Stomach (tissue), 4 donors: ENCODE data around the gene COG8.

Experiments
- EP300 ChIP-seq: sonication (generic); formaldehyde crosslinking; IDR thresholded peaks from one replicate; pipeline ENCODE4 v1.6.1; 2017; ENCODE audit warnings: antibody characterized with exemption
- TF ChIP-seq, protein P1 (sequence below), 7 experiments: fragments of 450-650 bp in 4 of 7; fragments of 200-600 bp in 3 of 7; sonication (generic) in 3 of 7; IDR thresholded peaks; one replicate each; pipeline ENCODE4 v1.5.1; 2016 to 2019; ENCODE audit warnings: antibody characterized with exemption in 7 of 7, control low read depth in 2 of 7, mild to moderate bottlenecking in 1 of 7

DNA sequence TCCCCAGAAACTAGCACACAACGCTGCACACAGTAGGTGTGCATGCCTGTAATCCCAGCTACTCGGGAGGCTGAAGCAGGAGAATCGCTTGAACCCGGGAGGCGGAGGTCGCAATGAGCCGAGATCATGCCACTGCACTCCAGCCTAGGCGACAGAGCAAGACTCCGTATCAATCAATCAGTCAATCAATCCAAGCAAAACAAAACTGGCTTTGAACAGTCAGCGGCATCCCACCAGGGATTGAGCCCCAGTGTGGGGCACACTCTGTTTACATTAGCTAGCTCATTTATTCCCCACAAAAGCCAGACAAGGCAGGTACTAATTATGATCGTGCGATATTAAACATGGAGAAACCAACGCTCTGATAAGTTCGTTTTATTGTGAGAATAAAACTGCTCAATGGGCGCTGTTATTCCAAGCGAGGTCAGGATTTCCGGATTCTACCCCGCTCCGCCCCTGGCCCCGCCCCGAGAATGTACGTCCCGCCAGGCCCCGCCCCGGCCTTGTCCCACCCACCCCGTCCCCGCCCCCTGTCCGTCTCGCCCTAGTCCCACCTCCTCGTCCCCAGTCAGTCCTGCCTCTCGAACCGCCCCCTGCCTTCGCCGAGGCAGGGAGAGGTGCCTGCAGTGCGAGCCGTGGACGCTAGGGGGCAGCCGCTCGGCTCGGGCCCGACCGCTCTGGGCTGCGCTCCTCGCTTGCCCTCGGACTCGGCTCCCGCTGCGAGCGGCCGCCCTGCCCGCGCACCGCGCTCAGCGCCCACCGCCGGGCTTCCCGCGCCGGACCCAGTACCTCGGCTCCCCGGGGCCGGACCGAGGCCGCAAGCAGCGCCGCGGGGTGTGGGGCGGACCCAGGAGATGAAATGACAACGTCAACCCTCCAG, 28.5 kb downstream of the COG8 start, which contains the start of gene VPS4A:
- no peak for TF ChIP-seq EP300
- TF ChIP-seq, protein P1, sequence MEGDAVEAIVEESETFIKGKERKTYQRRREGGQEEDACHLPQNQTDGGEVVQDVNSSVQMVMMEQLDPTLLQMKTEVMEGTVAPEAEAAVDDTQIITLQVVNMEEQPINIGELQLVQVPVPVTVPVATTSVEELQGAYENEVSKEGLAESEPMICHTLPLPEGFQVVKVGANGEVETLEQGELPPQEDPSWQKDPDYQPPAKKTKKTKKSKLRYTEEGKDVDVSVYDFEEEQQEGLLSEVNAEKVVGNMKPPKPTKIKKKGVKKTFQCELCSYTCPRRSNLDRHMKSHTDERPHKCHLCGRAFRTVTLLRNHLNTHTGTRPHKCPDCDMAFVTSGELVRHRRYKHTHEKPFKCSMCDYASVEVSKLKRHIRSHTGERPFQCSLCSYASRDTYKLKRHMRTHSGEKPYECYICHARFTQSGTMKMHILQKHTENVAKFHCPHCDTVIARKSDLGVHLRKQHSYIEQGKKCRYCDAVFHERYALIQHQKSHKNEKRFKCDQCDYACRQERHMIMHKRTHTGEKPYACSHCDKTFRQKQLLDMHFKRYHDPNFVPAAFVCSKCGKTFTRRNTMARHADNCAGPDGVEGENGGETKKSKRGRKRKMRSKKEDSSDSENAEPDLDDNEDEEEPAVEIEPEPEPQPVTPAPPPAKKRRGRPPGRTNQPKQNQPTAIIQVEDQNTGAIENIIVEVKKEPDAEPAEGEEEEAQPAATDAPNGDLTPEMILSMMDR (IDR thresholded peaks at IDR 0.05) = peak in 5 of 7 experiments; percentile 64 to 99 (median 95)
